Activated naive CD4-positive, alpha-beta T cell treated with anti-CD3 and anti-CD28 coated beads, Interleukin-2, amount 50 U/mL, for 72 hours (primary cell): ENCODE results near the gene CRYL1. TPM values are rescaled to one million over a fixed set of nuclear protein-coding genes. Genes with fewer than 3 reads are reported as not detected.
A peak's percentile ranks its signal among the peaks of the same experiment; 100 is the strongest.
"Not testable (repeated sequence)": the region's sequence is repeated elsewhere in the genome, so short reads cannot be mapped to it uniquely, and the experiment has no call there.

Experiments used
- ATAC-seq, 2 donors: fragments of 150-1000 bp; cut with Tn5 transposase; 2 replicates each; pipeline ENCODE4 v1.10.0; 2021; ENCODE audit warnings: mild to moderate bottlenecking in 2 of 2, moderate library complexity in 2 of 2
- DNase-seq, 2 donors: peaks; one replicate each; pipeline ENCODE4 v3.0.0; 2021 to 2022; ENCODE audit warnings: low spot score in 2 of 2
- H3K27ac Mint-ChIP-seq, 2 donors: one replicate each; pipeline ENCODE4 v1.8.0; 2022; ENCODE audit warnings: mild to moderate bottlenecking in 2 of 2, mixed read lengths in 2 of 2
- H3K36me3 Mint-ChIP-seq, 2 donors: one replicate each; pipeline ENCODE4 v1.8.0; 2022; ENCODE audit warnings: mixed read lengths in 2 of 2
- H3K9me3 Mint-ChIP-seq, 2 donors: one replicate each; pipeline ENCODE4 v1.8.0; 2022; ENCODE audit warnings: mixed read lengths in 2 of 2
- total RNA-seq, 2 donors: library from RNA; stranded (reverse); gene quantifications; one replicate each; pipeline ENCODE4 v1.2.3, GENCODE V29; 2022

CRYL1 gene
- total RNA-seq, 2 donors from 2014 or later: 9.0 to 10.1 TPM

DNA sequence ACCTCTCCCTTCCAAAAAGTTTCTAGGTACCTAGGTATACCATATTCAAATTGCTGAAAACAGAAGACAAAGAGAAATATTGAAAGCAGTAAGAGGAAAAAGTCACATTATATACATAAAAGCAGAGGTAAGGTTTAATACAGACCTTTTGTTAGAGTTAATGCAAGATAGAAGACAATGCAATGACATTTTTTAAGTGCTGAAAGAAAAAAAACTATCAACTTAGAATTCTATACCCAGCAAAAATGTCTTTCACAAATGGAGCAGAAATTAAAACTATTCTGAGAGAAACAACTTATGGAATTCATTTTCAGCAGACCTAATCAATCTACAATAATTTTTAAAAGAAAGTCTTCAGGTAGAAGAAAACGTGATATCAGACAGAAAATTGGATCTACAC is 77.2 kb downstream of the CRYL1 start:
- ATAC-seq (no peak), DNase-seq (no peak)
- Mint-ChIP-seq H3K36me3 (peaks cover 35 to 40% of the 10 kb centered on the region in 2 donors), H3K9me3 (peaks cover 15 to 27% of the 10 kb centered on the region in 2 donors), H3K27ac (no peak overlapping the region)

DNA sequence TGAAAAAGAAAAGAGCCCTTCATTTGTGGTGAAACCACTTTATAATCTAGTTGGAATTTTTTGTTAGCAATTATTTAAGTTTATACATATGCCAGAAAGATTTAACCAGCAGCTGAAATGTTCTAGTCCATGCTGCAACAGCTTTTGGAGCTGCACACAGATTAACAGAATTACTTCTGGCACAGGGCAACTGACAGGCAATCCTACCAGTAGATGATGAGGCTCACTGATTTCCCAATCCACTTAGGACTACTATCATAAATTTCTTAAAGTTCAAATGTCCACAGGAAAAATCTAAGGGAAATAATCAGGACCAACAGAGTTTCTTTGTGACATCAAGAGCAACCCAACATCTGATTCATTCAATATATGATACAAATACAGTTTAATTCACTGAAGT is 78.8 kb downstream of the CRYL1 start:
- no peak for DNase-seq
- no peak for ATAC-seq
- H3K36me3 Mint-ChIP-seq: peaks cover 35 to 39% of the 10 kb centered on the region in 2 donors
- H3K27ac Mint-ChIP-seq: no peak overlapping the region
- peaks cover 15 to 27% of the 10 kb centered on the region in 2 donors for H3K9me3 Mint-ChIP-seq

DNA sequence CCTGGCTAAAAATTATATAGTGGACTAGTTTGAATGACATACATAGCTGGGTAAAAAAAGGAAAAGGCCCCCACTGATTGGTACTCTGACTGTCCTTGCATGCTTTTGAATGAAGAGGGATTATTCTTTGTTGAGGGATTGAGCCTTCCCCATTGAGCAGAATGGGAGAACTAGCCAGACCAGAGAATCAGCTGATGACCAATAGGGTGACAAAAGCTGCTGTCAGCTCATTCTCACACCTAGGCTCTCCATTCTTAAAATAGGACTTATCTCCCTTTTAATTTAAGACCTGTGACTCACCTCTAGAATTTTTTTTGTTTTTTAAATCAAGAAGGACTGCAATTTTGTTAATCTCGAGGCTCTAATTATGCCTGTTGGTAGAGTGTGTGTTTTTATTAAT is 79.3 kb downstream of the CRYL1 start:
- Mint-ChIP-seq H3K9me3 (peaks cover 15 to 23% of the 10 kb centered on the region in 2 donors), H3K36me3 (peaks cover 34 to 35% of the 10 kb centered on the region in 2 donors), H3K27ac (no peak overlapping the region)
- ATAC-seq (no peak), DNase-seq (no peak)

DNA sequence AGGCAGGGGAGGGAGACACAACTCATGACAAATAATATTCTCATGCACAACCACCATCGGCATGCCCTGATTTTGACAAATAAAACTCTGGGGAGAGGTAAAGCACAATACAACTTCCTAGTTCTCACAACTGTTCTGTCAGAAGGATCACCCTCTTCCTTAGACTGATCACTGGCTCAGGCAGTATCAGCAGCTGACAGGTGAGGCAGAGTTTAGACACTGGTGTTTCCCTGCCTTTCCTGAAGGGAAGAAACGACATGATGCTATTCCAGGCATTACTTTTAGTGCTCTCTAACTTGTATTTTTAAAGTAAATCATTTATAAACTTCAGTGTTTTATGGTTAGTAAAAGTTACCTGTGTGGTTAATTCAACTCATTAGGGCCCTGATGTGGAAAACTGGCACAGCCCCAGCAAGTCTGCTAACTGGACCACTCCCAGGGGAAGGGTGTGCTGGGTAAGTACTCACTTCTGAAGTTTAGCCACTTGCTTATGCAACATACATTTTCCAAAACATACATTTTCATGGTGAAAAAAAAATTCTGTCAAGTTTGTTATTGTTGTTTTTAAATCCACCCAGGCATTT is 82.8 kb downstream of the CRYL1 start:
- Mint-ChIP-seq H3K36me3 (peaks cover 16% of the 10 kb centered on the region in 2 donors), H3K27ac (no peak overlapping the region), H3K9me3 (peaks cover 2 to 8% of the 10 kb centered on the region in 2 donors)
- no peak for ATAC-seq
- no peak for DNase-seq

DNA sequence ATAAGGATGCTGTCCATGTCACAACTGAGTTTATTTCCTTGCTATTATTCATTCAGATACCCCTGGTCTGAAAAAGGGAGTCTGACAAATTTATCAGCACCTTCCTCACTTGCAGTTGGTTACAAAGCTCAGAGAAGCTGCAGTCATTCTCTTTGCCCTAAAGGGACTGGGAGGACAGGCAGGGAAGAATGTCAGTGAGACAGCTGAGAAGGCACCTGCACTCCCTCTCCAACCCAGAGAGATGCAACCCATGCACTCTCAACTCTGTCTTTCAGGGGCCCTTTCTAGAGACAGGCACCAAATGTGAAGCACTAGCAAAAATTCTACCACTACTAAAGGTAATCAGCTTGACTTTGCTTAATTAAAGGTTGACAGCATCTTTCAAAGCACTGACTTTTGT is 83.3 kb downstream of the CRYL1 start:
- peaks cover 0 to 2% of the 10 kb centered on the region in 2 donors for H3K9me3 Mint-ChIP-seq
- peaks cover 11% of the 10 kb centered on the region in 2 donors for H3K36me3 Mint-ChIP-seq
- ATAC-seq (no peak), DNase-seq (no peak)
- H3K27ac Mint-ChIP-seq: no peak overlapping the region

DNA sequence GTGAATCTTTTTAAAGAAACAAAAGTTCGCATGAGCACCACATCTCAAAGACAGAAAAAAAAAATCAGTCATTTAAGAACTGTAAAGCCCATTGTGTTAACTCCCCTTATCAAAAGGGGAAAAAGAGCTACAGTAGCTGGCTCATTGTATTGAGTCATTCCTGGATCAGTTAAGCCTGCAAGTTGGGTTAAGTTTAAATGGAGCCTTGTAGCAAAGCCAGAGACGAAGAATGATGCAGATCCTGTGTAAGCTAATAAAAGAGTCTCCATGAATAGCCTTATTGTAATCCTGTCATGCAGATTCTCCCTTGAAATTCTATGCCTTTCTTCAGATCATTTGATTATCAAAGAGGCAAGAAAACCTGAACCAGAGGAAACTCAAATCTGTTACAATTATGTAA is 83.8 kb downstream of the CRYL1 start:
- Mint-ChIP-seq H3K9me3 (no peaks in the 10 kb centered on the region), H3K27ac (no peak overlapping the region), H3K36me3 (peaks cover 6 to 7% of the 10 kb centered on the region in 2 donors)
- ATAC-seq (peak; percentile 63 to 76), DNase-seq (no peak)

DNA sequence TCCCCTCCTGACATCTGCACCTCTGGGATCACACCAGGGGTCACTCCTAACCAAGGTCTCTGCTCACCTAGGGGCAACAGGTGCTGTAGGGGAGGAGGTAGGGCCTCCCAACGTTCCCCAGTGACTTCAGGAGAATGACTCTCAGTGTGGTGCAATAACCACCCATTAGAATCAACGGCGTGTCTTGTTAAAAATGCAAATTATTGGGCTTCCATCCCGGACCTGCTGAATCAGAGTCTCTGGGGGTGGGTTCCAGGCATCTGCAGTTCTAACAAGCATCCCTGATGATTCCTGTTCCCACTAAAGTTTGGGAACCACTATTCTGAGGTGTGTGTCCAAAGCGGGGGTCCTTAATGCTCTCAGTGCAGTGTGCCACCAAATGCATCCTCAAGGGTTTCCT is 84.6 kb downstream of the CRYL1 start:
- H3K36me3 Mint-ChIP-seq: no peaks in the 10 kb centered on the region
- no peak for ATAC-seq
- no peaks in the 10 kb centered on the region for H3K9me3 Mint-ChIP-seq
- no peak overlapping the region for H3K27ac Mint-ChIP-seq
- no peak for DNase-seq

DNA sequence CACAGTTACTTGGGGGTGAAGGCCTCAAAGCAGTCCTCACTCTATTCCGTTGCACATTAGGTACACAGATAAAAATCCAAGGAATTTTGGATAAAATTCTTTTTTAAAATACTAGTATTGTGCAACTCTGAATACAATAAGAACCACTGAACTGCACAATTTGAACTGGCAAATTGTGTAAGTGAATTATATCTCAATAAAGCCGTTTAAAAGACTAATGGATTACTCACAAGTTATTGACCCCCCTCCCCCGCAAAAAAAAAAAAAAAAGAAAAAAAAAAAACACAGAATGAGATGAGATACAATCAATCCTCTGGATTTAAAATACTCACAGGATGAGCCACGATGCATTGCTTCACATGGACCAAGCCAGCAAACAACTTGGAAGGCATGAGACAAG is 86.4 kb downstream of the CRYL1 start:
- Mint-ChIP-seq H3K36me3 (no peaks in the 10 kb centered on the region), H3K27ac (no peak overlapping the region), H3K9me3 (peaks cover 0 to 6% of the 10 kb centered on the region in 2 donors)
- ATAC-seq (no peak), DNase-seq (no peak)

DNA sequence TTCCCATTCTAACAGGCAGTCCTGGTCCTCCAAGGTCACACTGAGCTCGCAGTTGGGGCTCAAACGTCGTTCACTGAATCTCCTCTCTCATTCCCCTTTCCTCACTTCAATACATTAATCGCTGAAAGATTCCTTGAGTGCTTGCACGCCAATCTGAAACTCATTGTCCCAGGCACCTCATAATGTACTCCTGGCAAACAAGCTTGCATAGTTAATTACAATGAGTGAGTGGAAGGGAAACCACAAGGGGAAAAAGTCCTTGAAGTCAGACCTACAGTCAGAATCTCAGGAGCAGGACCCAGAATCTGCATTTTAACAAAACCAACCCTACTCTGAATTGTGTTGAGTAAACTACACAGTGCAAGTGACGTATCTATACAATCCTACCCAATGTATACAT is 86.9 kb downstream of the CRYL1 start:
- Mint-ChIP-seq H3K27ac (no peak overlapping the region), H3K36me3 (no peaks in the 10 kb centered on the region), H3K9me3 (peaks cover 0 to 9% of the 10 kb centered on the region in 2 donors)
- no peak for DNase-seq
- no peak for ATAC-seq

DNA sequence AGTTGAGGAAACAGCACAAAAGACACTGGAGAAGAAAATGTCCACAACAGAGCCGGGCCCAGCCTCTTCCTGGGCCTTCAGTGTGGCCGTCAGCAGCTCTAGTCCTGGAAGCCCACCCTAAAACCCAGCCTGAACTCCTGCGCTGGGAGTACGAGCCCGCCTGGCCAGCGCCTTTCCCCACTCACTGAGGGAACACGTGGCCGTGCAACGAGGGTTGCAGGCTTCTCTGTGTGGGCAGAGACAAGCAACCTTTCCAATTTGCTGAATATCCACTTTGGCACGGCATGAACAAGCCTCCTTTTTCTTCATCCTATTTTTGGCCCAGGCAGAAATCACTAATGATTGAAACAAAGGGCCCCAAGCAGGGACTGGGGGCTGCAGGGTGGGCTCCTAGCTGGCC is 89.2 kb downstream of the CRYL1 start:
- no peak for ATAC-seq
- no peak overlapping the region for H3K27ac Mint-ChIP-seq

DNA sequence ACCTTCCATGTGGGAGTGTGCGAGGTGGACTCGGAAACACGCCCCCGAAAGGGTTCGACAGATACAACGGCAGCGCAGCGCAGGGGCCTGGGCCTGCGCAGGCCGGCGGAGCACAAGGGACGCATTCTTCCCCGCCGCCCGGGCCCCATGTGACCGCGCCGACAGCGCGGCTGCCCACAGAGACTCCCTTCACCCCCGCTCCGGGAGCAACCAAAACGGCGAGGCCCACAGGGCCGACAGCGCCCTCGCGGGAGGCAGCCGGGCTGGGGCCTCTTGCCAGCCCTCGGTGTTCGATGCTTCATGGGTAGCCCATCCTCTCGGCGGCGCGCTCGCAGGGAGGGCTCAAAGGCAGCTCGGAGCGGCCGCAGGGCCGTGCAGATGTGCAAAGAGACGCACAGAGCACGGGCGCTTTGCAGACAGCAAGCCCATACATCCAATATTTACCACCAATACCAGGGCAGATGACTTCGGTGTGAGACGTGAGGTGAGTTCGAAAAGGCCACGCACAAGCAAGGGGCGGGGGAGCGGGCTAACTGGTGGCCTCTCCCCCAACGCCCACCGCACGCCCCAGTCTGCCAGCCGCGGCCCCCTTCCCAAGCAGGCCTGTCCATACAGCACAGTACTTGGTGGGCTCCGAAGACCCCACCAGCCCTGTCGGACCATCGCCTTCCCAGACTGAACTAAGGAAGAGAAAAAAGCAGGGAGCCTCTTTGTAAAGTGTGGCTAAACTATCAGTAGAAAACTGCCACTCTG is 89.9 kb downstream of the CRYL1 start:
- no peak for DNase-seq
- H3K9me3 Mint-ChIP-seq: peaks cover 0 to 9% of the 10 kb centered on the region in 2 donors
- ATAC-seq: no peak
- H3K36me3 Mint-ChIP-seq: no peaks in the 10 kb centered on the region
- no peak overlapping the region for H3K27ac Mint-ChIP-seq

More for the DNA sequence above, 89.2 kb downstream of the CRYL1 start:
- Mint-ChIP-seq H3K9me3 (peaks cover 0 to 9% of the 10 kb centered on the region in 2 donors), H3K36me3 (no peaks in the 10 kb centered on the region)
- DNase-seq: no peak

DNA sequence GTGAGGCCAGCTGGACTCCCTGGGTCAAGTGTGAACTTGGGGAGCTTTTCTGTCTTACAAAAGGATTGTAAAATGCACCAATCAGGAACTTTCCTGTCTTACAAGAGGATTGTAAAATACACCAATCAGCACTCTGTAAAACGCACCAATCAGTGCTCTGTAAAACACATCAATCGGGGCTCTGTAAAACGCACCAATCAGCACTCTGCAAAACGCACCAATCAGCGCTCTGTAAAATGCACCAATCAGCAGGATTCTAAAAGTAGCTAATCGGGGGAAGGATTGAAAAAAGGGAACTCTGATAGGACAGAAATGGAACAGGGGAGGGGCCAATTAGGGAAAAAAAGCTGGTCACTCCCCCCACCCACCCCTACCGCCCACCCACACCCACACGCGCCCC is 91.4 kb downstream of the CRYL1 start:
- ATAC-seq, DNase-seq, H3K36me3 Mint-ChIP-seq, H3K9me3 Mint-ChIP-seq: not testable (repeated sequence)
- peak overlapping the region in 1 of 2 donors; percentile 58 for H3K27ac Mint-ChIP-seq

DNA sequence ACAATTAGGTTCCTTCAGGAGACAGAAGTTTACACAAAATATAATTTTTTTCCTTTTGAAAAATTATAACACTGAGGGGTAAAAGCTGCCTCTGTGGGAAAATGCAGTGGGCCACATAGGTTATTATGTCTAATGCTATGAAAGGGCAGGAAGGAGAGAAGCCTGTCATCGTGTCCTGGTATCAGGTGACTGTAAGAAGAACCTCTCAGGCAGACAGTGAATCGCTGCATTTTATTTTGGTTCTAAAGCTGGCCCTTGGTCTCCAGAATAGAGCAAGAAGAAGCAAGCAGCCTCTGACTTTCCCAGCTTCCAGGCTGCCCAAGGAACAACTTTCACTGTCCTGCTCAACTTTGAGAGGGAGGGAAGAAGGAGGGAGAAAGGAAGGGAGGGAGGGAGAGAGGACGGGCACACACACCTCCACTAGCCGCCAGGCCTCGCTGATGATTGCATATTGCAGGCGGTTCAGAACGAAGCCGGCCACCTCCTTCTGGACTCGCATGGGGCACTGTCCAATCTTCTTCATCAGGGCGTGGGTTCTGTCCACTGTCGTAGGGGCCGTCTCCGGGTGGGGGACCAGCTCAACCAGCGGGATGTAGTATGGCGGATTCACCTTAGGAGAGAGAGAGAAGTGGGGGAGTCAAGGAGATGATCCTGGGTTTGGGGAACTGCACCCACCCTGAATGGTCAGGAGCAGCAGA is 93.8 kb downstream of the CRYL1 start:
- ATAC-seq (no peak), DNase-seq (no peak)
- Mint-ChIP-seq H3K27ac (peak overlapping the region in 1 of 2 donors; percentile 51), H3K9me3 (peaks cover 0 to 9% of the 10 kb centered on the region in 2 donors), H3K36me3 (peaks cover 0 to 8% of the 10 kb centered on the region in 2 donors)

DNA sequence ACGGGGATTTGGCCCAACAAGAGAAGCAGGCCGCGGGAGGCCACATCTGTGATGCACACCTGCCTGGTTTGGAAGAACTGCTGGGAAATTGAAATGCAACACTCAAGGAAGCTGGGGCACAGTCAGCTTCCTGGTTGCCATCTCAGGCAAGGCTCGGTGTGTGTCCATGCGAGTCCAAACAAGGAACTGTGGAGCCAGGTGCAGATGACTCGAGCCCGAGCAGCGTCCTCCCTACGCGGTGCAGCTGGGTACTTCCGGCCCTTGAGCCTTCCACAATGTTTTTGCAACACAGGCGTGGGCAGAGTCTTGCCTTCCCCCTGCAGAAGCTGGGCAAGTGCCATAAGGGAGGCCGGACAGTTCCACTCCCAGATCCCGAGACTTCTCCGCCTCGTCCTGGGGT is 94.6 kb downstream of the CRYL1 start:
- H3K36me3 Mint-ChIP-seq: peaks cover 0 to 13% of the 10 kb centered on the region in 2 donors
- H3K27ac Mint-ChIP-seq: no peak overlapping the region
- no peak for ATAC-seq
- DNase-seq: no peak
- H3K9me3 Mint-ChIP-seq: peaks cover 0 to 9% of the 10 kb centered on the region in 2 donors

DNA sequence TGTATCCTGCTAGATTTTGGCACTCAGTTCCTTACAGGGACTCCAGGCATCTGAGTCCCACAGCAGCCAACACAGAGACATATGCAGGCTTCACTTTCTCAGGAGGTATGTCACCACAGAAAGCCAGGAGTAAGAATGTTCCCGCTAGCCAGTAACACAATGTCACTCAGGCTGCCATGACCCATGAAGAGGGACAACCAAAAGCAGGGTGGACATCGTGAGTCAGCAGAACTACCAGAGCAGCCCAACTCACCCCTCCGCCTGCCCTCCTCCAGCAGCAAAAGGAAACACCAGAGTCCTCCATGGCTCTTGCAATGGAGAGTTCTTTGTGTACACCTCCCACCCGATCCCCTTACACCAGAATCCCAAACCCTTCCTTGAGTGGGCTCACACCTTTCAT is 95.4 kb downstream of the CRYL1 start:
- ATAC-seq: no peak
- Mint-ChIP-seq H3K9me3 (peaks cover 0 to 9% of the 10 kb centered on the region in 2 donors), H3K27ac (no peak overlapping the region), H3K36me3 (peaks cover 6 to 18% of the 10 kb centered on the region in 2 donors)
- no peak for DNase-seq

DNA sequence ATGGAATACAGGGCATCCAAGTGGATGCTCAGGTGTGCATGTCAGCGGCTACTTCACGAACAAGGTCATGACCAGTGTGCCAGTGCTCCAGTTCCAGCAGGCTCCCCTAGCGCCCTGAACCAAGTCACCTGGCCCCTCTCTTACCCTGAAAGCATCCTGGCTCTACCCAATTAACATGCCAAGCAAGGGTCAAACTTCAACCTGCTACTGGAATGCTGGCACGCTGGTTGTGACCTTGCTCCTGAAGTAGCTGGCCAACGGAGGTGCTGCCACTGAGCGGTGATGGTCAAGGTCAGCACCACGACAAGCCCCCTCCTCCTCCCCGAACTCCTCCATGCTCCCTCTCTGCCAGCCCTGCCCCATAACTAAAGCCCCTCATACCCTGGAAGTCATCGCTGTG is 96.0 kb downstream of the CRYL1 start:
- DNase-seq (no peak), ATAC-seq (no peak)
- Mint-ChIP-seq H3K27ac (peak overlapping the region in 1 of 2 donors; percentile 56), H3K36me3 (peaks cover 10 to 21% of the 10 kb centered on the region in 2 donors), H3K9me3 (peaks cover 0 to 7% of the 10 kb centered on the region in 2 donors)
